TTC549 (cell line): ENCODE measurements around the gene KMT2E.

Experiments
- FAIRE-seq: peaks from 2 replicates; lab custom pipeline; 2012; peaks lifted over from hg19 to GRCh38; lab: Jason Lieb, UNC

Gene KMT2E

GRCh38 chr7:105087981-105088380 lies 74.0 kb downstream of the KMT2E start:
- no peak for FAIRE-seq

DNA sequence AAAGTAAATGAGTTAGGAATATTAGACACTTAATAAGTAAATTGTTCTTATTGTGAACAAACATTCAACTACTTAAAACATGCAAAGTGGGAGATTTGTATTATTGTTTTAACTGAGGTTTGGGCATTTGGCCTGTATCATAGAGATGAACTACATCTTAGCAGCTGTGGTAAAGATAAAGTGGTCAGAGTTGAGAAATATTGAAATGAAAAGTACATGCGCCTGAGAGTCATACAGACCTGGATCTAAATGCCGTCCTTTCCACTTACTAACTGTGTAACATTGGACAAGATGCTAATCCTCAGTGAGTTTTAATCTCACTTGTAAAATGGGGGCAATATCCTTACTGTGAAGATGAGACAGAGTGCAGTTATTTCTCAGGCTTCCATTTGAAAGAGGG lies 74.5 kb downstream of the KMT2E start:
- FAIRE-seq, result no peak

GRCh38 chr7:105094966-105095365 lies 81.0 kb downstream of the KMT2E start:
- no peak for FAIRE-seq

GRCh38 chr7:105096306-105096705 lies 82.3 kb downstream of the KMT2E start:
- no peak for FAIRE-seq

DNA sequence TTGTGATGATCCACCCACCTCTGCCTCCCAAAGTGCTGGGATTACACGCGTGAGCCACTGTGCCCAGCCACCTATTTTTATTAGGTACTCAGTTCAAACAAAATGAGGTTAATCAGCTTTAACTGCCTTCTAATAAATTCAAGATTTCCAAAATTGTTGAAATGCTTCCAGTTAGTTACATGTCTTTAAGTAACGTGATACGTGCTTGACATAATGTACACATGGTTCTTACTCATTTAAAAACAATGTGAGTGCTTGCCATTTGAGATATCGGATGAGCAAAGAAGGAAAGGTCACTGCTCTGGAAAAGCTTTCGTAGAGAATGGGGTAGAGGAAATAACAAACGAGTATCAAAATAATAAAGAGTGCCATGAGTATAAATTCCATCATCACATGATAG lies 83.6 kb downstream of the KMT2E start:
- no peak for FAIRE-seq

GRCh38 chr7:105098863-105099515 lies 85.0 kb downstream of the KMT2E start:
- no peak for FAIRE-seq

- no peak for FAIRE-seq
Observed at GRCh38 chr7:105101864-105102263, 87.9 kb downstream of the KMT2E start.

DNA sequence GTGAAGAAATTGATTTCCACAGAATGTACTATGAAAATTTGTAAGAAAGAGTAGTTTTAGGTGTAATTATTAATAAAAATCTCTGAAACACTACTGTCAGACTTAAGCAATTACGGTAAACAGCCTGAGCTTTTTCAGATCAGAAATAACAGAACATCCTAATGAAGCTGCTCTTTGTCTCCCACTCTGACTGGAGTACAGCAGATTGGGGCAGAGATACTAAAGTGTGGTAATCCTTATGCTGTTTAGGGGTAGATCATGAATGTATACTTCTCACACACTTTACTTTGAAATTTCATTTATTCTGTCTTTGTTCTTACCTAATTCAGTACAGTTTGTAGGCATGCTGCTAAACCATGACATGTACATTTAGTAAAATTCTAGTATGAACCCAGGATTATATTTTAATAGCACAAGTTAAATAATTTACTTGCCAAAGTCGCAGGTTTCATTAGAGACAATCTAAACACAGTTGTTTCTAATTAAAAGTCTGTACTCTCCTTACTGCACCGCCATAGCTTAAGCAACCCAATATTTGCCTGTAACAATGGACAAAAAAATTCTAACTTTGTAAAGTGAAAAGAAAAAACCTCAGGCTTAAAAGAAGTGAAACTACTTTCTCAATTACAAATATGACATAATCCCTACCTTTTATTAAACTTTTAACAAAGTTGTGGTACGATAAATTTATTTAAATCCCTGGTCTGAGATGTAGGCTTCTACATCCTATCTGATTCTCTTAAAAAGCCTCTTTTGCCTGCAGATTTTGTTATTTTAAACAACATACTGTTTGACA lies 88.8 kb downstream of the KMT2E start:
- no peak for FAIRE-seq

- no peak for FAIRE-seq
Observed at GRCh38 chr7:105105579-105105978, 91.6 kb downstream of the KMT2E start.

- no peak for FAIRE-seq
Observed at GRCh38 chr7:105106473-105106872, 92.5 kb downstream of the KMT2E start.

GRCh38 chr7:105107458-105107857 lies 93.5 kb downstream of the KMT2E start:
- no peak for FAIRE-seq

- FAIRE-seq, result no peak
Observed at GRCh38 chr7:105112440-105113418, 98.7 kb downstream of the KMT2E start.

GRCh38 chr7:105118612-105119600 lies 104.9 kb downstream of the KMT2E start:
- FAIRE-seq, result no peak

GRCh38 chr7:105122619-105123018 lies 108.6 kb downstream of the KMT2E start:
- no peak for FAIRE-seq

DNA sequence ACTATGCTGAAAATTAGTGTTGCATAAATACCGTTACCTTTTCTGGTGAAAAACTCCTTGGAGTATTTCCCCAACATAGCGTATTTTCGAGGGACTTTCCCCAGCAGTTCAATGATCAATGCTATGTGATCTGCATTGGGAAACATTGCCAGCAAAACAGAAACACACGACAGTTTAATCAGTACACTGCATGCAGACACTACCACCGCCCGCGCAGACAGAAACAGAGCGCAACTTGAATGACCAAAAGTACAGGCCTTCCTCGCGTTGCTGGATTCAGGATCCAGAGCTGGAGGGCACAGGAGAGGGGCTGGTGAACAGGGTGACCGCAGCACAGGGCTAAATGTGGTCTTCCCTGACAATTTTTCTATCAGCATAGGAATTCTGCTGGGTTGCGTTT lies 111.7 kb downstream of the KMT2E start:
- no peak for FAIRE-seq

DNA sequence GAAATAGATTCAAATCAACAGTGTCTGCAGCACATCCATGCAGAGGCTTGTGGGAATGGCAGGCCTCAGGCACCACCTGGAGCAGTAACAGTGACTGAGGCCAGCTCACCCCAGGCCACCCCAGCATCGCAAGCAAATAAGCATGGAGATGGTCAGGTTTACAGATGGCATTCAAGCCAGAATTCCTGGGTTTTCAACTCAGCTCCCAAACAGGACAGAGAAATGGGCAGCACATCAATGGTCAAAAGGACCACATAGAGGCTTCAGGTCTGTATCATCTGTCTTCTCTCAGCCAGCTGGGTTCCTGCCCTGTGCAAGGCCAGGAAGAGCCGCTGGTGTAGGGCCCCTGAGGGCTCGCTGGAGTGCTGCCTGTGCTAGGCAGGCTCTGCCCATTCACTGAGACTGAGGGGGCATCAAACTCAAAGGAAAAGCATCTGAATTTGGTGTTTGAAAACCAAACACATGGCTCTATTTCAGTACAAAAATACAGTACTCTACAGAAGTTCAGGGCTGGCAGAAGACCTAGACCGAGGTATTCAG lies 112.5 kb downstream of the KMT2E start:
- FAIRE-seq, result no peak

DNA sequence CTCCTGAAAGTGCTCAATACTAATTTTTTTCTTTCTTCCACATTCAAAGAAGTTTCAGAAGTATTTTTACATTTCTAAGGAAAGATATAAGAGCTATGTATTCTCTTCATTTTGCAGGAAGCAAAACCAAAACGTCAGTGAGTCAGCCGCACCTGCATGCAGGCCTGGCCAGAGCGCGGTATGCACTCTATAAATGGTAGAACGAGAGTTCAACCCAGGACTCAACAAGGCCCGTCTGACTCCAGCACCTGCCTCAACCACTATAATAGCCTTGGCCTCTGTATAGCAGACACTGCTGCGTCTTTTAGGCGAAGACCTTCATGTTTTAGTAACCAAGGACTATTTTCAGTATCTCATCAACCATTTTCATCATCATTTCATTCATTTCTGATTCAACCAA lies 113.2 kb downstream of the KMT2E start:
- FAIRE-seq, result no peak

DNA sequence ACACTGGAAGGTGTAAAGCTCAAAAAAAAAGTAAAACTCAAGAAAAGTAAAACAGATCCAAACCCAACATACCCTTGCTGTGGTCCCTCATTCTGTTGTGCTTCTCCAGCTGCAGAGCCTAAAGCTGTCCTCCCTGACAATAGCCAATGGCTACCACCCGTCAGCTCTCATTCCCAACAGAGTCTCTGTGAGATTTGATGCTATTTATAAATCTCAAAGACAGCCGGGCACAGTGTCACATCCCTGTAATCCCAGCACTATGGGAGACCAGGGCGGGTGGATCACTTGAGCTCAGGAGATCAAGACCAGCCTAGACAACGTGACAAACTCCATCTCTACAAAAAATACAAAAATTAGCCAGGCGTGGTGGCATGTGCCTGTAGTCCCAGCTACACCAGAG lies 116.0 kb downstream of the KMT2E start:
- no peak for FAIRE-seq

GRCh38 chr7:105130580-105130979 lies 116.6 kb downstream of the KMT2E start:
- no peak for FAIRE-seq

DNA sequence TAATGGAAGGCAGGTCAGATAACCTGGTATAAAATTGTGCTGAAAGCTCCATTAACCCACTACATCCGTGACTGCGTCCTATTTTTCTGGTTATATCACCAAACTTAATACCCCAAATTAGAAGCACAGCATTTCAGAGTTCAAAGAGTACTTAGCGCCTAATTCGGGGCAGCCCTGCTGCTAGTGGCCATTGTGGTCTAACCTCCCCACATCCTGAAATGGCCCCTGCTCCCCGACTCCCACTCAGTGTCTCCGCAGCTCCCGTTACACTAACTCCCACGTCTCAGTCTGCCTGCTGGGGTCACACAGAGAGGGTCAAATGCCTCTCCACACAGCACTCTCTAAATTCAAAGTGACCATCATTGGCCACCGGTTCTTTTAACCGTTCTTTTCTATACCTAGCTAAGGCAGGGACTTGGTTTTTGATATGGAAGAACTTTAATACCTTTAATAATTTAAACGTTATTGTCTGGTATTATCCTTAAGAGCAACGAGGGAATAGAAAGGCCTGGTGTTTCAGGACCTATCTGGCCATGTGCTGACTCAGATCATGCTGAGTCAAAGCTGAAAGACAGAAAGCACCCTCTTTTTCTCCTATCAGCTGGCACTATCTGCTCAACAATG lies 117.1 kb downstream of the KMT2E start:
- FAIRE-seq, result no peak

GRCh38 chr7:105131890-105132289 lies 117.9 kb downstream of the KMT2E start:
- no peak for FAIRE-seq
